H1 (cell line): ENCODE data around the gene CCDC14.

ENCODE experiments used
- BRCA1 ChIP-seq: IDR thresholded peaks from 2 replicates; pipeline ENCODE4 v1.6.1; 2012; ENCODE audit warnings: low read depth, low read length, improper control_type of control experiment
- CTCF ChIP-seq, 3 experiments: IDR thresholded peaks; 1 replicate in 2 of 3; 2 replicates in 1 of 3; pipeline versions ENCODE4 v1.5.1 to v1.6.1; 2011; ENCODE audit warnings: low read length in 3 of 3, mild to moderate bottlenecking in 3 of 3, inconsistent platforms in 2 of 3, low read depth in 1 of 3, moderate library complexity in 1 of 3; ENCODE audit not compliant: insufficient read depth in 1 of 3; ENCODE audit errors: control extremely low read depth in 1 of 3
- POLR2A ChIP-seq, 2 experiments: IDR thresholded peaks; 1 replicate in 1 of 2; 2 replicates in 1 of 2; pipeline ENCODE4 v1.6.1; 2011; ENCODE audit warnings: low read depth in 2 of 2, low read length in 2 of 2, mild to moderate bottlenecking in 2 of 2; ENCODE audit errors: control extremely low read depth in 1 of 2

GRCh38 chr3:123947482-123947881 is 13.5 kb downstream of the CCDC14 start:
- TF ChIP-seq BRCA1: no peak
- no peak for TF ChIP-seq POLR2A (IDR thresholded peaks at IDR 0.05; ENCODE audit: control extremely low read depth in 1 of 2, low read depth in 2 of 2, low read length in 2 of 2)
- TF ChIP-seq CTCF (IDR thresholded peaks at IDR 0.05; ENCODE audit: control extremely low read depth in 1 of 3, insufficient read depth in 1 of 3, low read depth in 1 of 3, low read length in 3 of 3): no peak
